ENCODE measurements around the gene TPO. TPM values are rescaled to one million over a fixed set of nuclear protein-coding genes. Genes with fewer than 3 reads are reported as not detected.

Gene TPO
- total RNA-seq, 4 donors from 2014 or later, result 6.7 to 14.5 (median 11.3) TPM

- TF ChIP-seq, protein P1, sequence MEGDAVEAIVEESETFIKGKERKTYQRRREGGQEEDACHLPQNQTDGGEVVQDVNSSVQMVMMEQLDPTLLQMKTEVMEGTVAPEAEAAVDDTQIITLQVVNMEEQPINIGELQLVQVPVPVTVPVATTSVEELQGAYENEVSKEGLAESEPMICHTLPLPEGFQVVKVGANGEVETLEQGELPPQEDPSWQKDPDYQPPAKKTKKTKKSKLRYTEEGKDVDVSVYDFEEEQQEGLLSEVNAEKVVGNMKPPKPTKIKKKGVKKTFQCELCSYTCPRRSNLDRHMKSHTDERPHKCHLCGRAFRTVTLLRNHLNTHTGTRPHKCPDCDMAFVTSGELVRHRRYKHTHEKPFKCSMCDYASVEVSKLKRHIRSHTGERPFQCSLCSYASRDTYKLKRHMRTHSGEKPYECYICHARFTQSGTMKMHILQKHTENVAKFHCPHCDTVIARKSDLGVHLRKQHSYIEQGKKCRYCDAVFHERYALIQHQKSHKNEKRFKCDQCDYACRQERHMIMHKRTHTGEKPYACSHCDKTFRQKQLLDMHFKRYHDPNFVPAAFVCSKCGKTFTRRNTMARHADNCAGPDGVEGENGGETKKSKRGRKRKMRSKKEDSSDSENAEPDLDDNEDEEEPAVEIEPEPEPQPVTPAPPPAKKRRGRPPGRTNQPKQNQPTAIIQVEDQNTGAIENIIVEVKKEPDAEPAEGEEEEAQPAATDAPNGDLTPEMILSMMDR (IDR thresholded peaks at IDR 0.05), result no peak
- TF ChIP-seq POLR2A (IDR thresholded peaks at IDR 0.05), result no peak
- TF ChIP-seq EP300 (IDR thresholded peaks at IDR 0.05), result no peak
- TF ChIP-seq POLR2AphosphoS5 (IDR thresholded peaks at IDR 0.05), result no peak
- WGBS, 2 donors (ENCODE audit: low coverage in 1 of 2), result 87 to 90% methylated on average over 6 to 9 of the region's 18 CpGs
Observed at GRCh38 chr2:1584691-1585485, 171.6 kb downstream of the TPO start.

GRCh38 chr2:1585635-1586034, 172.4 kb downstream of the TPO start:
- H3K4me3 ChIP-seq, result no peak overlapping the region
- 83 to 86% methylated on average over 1 to 2 of the region's 17 CpGs for WGBS, 2 donors (ENCODE audit: low coverage in 1 of 2)
- no peaks in the 10 kb centered on the region for H3K4me1 ChIP-seq
- H3K27me3 ChIP-seq, result peaks cover 32% of the 10 kb centered on the region
- H3K27ac ChIP-seq, result no peak overlapping the region
- no peak for TF ChIP-seq POLR2A (IDR thresholded peaks at IDR 0.05)
- no peak for TF ChIP-seq POLR2AphosphoS5 (IDR thresholded peaks at IDR 0.05)
- TF ChIP-seq, protein P1 (IDR thresholded peaks at IDR 0.05), result no peak
- TF ChIP-seq EP300 (IDR thresholded peaks at IDR 0.05), result no peak
- no peaks in the 10 kb centered on the region for H3K9me3 ChIP-seq
- no peaks in the 10 kb centered on the region for H3K36me3 ChIP-seq
- no peak for ATAC-seq

More at GRCh38 chr2:1584691-1585485, 171.6 kb downstream of the TPO start:
- Histone ChIP-seq H3K9me3 (no peaks in the 10 kb centered on the region), H3K27ac (no peak overlapping the region), H3K27me3 (peaks cover 32% of the 10 kb centered on the region), H3K4me1 (no peaks in the 10 kb centered on the region), H3K36me3 (no peaks in the 10 kb centered on the region), H3K4me3 (no peak overlapping the region)
- ATAC-seq, result no peak

DNA sequence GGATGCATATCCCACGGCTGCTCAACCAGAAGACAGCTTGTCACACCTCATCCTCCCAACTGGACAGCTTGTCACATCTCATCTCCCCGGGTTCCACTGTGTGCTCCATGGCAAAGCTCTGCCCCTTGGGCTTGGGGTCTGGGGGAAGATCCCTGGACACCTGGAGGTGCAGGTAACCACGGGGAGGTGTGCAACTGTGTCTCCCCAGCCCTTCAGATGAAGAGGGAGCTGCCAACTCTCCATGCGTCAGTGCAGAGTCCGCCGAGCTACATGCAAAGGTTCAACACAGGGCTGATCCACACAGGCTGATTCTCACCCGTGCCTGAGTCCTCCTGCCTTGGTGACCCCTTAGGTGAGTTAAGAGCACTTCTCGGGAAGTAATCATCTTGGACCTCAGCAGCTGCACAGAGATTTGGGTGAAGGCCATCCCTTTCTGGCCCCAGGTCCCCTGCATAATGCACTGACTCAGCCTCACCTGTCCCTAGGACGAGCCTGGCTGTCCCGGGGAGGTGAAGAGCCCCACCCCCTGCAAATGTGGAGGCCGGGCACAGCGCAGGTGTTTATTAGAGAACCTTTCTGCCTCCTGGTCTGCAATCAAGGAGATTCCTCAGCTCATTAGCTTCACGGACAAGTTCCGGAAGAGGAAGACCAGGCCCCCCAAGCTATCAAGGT, 173.1 kb downstream of the TPO start:
- ATAC-seq, result no peak
- H3K27ac ChIP-seq, result no peak overlapping the region
- whole genome bisulfite sequencing, 2 donors (ENCODE audit: low coverage in 1 of 2), result 100% methylated on average over 1 of the region's 14 CpGs; no CpG with 5 or more reads in 1 of the 2 donors

GRCh38 chr2:1586923-1587840, 173.9 kb downstream of the TPO start:
- Histone ChIP-seq H3K4me3 (no peak overlapping the region), H3K27me3 (peaks cover 30% of the 10 kb centered on the region), H3K4me1 (peaks cover 0 to 14% (median 8%) of the 10 kb centered on the region in 3 donors), H3K9me3 (no peaks in the 10 kb centered on the region), H3K27ac (no peak overlapping the region), H3K36me3 (no peaks in the 10 kb centered on the region)
- WGBS, 2 donors (ENCODE audit: low coverage in 1 of 2), result 86 to 90% methylated on average over 6 to 7 of the region's 17 CpGs
- TF ChIP-seq POLR2A (IDR thresholded peaks at IDR 0.05) (no peak), EP300 (IDR thresholded peaks at IDR 0.05) (no peak), POLR2AphosphoS5 (IDR thresholded peaks at IDR 0.05) (no peak)
- TF ChIP-seq, protein P1 (IDR thresholded peaks at IDR 0.05), result no peak
- ATAC-seq, result no peak

More for the DNA sequence above, 173.1 kb downstream of the TPO start:
- H3K4me3 ChIP-seq, result no peak overlapping the region
- TF ChIP-seq POLR2A (IDR thresholded peaks at IDR 0.05) (no peak), EP300 (IDR thresholded peaks at IDR 0.05) (no peak), POLR2AphosphoS5 (IDR thresholded peaks at IDR 0.05) (no peak)
- TF ChIP-seq, protein P1 (IDR thresholded peaks at IDR 0.05), result no peak
- H3K4me1 ChIP-seq, result peaks cover 0 to 6% (median under 1%) of the 10 kb centered on the region in 3 donors
- no peaks in the 10 kb centered on the region for H3K36me3 ChIP-seq
- peaks cover 33% of the 10 kb centered on the region for H3K27me3 ChIP-seq
- H3K9me3 ChIP-seq, result no peaks in the 10 kb centered on the region
